HG02763 (cell line): ENCODE results near the gene CBR4.

Experiments used
- ATAC-seq: cut with Tn5 transposase; IDR thresholded peaks from one replicate; pipeline ENCODE4 v1.9.1; 2021; ENCODE audit warnings: mild to moderate bottlenecking, moderate library complexity; ENCODE audit not compliant: unreplicated experiment

Gene CBR4

DNA sequence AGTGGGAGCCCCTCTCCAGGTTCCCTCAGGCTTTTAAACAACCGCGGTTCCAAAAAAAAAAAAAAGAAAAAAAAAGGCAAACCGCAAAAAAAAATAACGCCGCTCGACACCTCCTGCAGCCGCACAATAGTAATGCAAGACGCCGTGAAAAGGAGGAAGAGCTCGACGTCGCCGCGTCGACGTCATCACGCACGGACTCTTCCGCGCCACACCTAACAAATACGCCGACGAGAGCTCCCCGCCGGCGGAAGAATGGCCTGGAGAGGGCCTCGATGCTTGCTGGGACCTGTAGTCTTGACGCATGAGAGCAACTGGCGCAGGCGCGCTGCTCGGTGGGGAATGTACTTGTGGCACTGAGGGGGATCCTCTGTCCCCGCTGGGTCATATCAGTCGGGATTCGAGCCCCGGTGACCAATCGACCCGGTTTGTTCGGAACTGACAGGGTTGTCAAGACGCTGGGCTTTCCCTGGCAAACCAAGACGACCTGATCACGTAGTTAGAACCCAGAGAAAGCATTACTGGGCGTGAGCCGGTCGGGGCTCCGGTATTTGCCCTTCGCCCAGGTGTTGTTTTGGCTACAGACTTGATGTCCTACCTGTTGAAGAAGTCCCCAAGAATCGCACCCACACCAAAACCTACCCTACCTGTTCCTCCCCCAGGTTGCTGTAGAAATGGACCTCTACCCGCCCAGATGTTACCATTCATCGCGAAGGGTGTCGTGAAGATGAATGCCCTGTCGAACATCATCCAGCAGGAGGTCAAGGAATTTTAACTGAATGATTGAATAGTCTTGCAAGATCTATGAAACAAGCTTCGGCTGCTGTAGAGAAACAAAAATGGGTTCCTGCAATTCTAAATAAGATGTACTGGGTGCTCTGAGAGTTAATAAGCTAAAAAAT lies at the start of gene CBR4:
TSS of gene CBR4 (minus strand) at position 131 of the 899 bp plus-strand sequence. CDS start 166 bp downstream, outside the sequence.
- peak; percentile 98 for ATAC-seq

DNA sequence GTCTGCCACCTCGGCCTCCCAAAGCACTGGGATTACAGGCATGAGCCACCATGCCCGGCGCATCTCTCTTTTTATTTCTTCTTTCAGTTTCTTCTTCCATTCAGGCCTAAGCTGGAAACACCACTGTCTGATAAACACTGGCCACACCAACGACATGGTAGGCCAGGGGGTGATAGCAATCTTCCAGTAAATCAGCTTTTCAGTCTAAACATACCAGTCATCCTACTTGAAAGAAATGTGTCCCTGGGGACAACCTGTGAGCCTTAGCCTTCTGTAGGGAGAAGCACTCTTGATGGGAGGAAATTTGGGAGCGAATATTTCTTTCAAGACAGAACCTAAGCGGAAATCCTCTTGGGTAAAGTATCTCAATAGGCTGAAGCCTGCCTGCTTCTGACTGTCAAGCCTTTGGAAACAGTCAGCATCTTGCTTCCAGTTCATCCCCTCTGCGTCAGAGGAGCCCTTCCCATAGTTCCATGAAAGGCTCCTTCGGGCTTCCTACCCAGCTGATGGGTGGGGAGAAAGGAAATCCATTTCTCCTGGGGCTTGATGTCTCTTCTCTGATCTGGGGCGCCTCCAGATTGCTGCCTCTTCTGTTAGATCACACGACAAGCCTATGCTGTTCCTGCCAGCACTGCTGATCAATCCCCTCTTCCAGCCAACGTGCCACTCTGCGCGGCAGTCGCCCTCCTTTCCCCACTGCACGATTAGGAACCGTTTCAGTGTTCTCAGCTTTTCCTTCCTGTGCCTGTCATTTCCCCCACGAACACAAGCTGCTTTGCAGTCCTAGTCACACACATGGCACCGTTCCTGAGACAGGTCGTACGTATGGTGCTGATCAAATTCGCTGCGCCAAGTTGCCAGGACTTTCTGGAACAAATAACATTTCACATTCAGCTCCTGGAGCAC lies 49.5 kb upstream of the CBR4 start:
- no peak for ATAC-seq

DNA sequence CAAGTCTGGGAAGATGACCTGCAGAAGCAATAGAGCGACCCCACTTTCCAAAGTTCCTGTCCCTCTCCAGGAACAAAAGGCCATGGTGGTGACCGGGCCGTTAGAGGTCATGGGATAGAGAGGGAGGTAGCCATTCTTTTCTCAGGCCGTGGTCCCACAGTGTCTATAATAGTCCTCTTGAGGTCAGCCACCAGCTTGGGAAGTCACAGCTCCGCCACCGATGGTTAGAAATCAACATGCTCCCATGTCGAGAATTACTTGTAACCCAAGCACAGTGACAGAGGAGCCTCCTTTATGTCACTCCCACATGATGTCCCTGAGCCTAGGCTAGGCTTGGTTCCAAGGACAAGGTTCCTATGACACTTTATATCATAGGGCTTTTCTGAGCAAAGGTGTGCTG lies 48.3 kb upstream of the CBR4 start:
- no peak for ATAC-seq

DNA sequence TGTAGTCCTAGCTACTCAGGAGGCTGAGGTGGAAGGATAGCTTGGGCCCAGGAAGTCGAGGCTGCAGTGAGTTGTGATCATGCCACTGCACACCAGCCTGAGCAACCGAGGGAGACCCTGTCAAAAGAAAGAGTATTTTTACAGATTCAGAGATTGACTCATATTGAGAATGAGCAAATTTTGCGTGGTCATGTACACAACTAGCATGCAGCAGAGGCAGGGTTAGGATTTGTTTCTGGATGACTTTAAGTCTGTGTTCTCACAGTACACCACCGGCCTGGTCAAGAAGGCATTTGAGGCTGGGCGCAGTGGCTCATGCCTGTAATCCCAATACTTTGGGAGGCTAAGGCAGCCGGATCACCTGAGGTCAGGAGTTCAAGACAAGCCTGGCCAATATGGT lies 44.8 kb upstream of the CBR4 start:
- ATAC-seq = no peak

DNA sequence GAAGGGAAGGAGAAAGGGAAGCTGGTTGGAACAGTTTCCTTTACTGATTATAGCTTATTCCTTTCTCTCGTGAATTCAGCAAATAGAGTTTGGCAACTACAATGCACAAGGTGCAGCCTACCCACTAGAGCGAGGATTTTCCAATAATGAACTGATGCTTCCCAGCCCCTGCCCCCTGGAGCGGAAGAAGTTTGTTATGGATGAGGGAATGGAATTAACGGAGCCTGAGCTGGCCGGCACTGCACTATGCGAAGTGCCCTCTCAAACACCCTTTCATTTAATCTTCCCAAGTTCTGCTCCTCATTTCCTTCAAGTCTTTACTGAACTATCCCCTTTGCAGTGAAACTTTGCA lies 42.5 kb upstream of the CBR4 start:
- no peak for ATAC-seq

DNA sequence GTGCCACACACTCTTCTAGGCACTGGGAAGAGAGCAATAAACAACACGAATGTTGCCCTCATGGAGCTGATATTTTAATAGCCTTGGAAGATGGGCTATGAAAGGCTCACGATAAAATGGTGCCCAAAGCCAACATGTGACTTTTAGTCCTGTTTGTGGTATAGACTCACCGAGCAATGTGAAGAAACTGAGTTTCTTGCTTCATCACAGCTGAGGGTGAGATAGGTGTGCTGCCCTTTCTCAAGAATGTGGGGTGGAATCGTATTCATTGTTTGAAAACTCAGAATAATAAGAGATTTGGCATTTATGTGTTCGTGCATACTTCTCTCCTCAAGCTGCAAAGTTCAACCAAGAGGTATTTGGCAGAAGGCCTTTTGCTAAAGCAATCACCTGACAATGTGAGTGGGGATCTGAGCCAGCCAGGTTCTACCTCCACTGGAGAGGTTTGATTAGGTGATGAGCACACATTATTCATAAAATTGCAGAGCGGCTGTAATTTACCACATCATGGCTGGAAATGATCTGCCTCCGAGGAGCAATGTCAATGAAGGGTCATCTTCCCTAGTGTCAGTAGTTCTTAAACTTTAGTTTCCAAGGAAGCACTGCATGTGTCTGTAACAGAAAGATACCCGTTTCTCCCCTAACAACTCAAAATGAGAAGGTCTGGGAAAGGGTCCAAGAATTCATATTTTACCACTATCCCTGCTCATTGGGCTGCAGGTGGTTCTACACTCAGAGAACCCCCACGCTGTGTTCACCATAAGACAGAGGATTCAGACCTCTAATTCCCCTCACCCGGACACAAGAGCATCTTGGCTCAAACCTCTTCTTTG lies 41.9 kb upstream of the CBR4 start:
- no peak for ATAC-seq

DNA sequence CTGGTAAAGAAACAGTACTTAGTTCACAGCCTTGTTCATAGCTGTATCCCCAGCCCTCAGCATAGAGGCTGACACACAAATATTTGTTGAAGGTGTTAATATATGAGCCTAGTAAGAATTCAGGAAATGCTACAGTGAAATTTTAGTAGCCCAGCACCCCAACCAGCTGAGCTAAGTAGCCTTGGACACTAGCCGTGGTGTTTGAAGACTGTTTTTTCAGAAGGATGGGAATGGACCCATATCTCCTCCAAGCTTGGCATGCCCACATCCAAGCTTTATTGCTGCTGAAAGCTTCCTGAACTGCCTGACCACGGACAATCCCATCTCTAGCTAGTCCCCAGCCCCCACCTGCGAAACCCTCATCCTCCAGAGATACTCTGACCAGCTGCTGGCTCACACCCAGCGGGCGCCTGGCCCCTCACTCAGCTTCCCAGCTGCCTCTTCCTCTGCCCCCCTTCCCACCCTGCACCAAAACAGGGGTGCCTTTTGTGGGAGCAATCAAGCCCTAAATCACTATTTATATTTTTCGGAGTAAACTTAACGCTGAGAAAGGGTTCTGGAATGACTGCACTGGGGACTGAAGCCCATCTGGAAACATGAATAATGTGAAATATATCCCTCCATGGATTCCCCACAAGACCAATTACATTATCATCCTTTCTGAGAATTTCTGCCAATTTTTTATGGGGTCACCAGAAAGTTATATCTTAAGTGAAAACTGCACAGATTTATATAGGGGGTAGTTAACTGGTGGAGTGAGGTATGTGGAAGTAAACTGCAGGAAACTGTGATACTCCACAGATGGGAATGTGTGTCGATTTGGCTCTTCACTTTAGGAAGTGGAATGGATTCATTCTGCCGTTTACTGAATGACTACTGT lies 41.1 kb upstream of the CBR4 start:
- no peak for ATAC-seq

DNA sequence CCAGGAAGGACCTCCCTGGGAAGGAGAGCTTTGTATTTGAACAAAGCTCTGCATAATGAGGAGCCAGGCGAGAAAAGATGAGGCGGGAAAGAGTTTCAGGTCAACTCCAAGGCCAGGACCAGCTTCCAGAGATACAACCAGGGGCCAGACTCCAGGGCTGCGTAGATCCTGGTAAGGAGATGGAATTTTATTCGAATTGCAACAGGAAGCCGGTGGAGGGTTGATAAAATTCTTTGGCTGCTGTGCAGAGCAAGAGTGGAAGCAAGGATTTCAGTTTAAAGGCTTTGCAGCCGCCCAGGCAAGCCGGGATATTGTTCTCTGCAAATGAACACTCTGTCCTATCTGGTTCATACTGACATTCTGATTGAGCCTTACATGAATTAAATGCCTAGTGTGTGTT lies 40.2 kb upstream of the CBR4 start:
- no peak for ATAC-seq

DNA sequence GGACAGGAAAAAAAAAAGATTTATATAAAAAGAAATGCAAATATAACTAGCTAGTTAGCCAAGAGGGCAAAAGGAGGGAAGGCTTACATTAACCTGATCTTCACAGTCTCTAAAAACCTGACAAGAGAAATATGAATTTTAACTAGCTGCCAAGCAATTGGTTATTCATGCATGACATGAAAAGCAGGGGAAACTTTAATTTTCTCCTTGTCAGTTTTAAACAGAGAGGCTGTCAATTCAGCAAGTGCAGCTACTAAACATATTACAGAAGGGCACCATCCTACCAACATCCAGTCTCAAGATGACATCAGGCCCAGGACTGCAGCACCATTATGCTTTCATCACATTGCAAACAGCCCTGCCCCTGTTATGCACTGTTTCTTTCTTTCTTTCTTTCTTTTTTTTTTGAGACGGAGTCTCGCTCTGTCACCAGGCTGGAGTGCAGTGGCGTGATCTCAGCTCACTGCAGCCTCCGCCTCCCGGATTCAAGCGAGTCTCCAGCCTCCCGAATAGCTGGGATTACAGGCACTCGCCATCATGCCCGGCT lies 38.9 kb upstream of the CBR4 start:
- ATAC-seq = no peak

DNA sequence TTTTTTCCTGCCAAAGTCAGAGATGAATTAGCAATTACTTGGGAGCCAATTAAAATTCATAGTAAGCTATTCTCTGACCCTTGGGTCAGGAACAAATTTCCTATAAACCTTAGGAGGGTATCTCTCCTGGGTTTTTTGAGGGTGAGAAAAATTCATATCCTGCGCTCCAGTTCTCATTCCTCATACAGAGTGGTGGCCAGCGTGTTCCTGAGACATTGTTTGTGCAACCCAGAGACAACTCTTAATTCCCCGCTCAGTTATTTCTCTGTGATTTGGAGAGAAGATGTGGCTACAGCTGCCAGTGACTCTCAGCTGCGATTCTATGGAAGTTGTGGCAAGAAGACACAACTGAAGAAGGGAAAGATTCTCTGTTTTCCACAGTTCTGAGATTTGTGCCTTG lies 37.9 kb upstream of the CBR4 start:
- ATAC-seq = no peak

DNA sequence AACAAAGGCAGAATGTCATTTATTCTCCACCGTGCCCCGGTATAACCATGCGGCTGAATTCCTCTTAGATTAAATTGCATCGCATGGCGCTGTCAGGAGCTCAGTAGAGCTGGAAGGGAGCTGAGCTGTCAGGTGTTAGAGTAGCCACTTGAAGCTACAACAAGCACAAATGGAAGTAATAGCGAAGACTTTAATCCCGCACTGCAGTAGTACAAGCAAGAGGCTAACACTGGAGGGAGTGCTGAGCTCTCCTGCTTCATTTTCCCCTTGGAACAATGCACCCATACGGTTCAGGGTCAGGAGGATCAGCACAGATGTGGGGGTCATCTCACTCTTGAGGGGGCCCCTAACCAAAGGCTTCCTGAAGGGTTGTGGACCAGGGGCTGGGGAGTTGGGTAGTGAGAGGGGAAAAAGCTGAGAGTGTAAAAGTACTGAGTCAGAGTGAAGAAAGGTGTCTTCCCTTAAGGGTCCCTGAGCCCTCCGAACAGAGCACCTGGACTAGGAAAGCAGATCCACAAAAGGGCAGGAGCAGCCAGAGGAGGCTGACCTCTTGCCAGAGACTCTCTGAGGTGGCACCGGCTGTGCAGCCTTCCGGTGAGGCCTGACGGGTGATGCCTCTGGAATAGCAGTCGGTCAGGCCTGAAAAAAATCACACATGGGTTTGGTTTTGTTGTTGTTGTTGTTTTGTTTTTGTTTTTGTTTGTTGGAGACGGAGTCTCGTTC lies 36.0 kb upstream of the CBR4 start:
- no peak for ATAC-seq

DNA sequence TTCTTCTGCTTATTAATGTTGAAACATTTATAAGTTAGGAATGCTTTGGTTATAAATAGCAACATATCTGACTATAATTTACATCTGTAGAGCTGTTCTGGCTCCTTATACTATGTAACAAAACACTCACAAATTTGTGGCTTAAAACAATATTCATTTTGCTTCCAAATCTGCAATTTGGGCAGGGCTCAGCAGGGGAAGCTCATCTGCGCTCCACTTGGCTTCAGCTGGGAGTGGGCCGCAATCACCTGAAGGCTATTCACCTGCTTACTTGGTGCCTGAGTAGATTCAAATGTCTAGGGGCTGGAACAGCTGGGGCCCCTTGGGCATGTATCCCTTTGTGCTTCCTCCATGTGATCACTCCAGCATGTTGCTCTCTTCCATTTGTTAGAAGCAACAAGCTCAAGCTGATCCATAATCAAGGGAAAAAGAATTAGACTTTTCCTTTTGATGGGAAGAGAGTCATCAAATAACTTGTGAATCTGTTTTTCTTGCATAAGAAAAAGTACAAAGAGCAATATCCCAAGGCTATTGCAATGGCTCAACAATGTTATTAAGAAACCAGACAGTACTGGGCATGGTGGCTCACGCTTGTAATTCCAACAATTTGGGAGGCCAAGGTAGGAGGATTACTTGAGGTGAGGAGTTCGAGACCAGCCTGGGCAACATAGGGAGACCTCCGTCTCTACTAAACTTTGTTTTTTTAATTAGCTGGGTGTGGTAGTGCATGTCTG lies 34.8 kb upstream of the CBR4 start:
- no peak for ATAC-seq

DNA sequence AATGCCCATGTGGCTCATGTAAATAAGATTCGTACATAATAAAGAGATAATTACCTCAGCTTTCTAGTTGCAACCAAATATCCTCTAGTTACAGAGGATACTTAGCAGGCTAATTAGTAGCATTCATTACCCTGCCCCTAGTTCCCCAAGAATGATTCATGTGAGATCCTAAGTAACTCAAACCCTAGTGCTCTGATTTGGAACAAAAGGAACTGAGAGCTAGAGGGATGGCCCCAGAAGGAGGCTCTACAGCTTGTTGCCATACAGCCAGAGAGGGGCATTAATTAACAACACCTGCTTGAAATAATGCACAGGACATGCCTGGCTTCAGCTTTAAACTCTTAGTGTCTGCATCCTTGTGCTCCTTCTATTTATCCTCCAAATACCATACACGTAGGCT lies 32.6 kb upstream of the CBR4 start:
- no peak for ATAC-seq

DNA sequence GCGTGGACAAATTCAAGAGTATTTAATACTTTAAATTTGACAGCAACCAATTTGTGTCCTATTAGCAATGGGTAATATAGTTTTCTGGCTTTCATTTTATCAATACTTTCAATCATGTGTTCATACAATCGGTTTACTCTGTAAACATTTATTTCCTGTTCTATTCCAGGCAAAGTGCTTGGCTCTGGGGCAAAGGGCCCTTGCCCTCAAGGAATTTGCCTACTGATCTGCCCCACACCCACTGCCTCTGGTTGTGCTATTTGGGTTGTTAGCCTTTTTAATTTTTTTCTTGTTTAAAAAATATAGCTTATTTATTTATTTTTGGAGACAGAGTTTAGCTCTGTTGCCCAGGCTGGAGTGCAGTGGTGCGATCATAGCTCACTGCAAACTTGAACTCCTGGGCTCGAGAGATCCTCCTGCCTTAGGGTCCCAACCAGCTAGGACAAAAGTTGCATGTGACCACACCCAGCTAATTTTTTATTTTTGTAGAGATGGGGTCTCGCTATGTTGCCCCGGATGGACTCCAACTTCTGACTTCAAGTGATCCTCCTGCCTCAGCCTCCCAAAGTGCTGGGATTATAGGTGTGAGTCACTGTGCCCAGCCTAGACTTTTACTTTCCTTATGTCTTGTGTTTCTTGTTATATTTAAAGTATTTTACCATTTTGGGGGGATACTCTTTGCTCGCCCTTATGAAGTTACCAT lies 30.7 kb upstream of the CBR4 start:
- ATAC-seq = no peak

DNA sequence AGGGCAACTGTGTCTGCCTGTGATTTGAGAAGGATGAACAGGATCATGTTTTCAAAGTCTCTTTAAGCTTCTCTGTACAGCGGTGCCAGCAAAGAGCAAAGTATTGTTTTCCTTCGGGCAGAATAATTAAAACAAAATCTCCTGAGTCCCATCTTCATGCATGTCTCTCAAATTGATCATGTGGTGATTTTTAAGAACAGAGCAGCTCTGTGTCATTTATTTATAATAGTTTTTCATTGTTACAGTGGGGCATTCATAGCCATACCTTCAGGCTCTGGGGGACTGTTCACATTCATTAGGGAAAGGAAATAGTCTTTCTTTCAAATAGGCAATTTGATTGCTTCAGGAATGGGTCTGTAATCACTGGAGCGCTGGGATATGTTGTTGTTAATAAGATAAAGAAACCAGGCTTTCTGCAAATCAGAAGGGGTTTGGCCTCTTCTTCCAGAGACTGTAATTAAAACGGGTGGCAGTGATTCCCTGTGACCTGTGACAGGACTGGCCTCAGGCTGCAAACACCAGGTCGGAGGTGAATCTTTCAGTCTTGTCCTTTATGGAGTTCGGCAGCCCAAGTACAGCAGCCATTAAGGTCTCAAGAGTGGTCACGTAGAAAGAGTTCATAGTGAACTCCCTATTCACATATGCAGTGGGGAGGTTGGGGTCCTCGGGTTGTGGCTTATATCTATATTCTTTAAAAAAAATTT lies 29.3 kb upstream of the CBR4 start:
- no peak for ATAC-seq

DNA sequence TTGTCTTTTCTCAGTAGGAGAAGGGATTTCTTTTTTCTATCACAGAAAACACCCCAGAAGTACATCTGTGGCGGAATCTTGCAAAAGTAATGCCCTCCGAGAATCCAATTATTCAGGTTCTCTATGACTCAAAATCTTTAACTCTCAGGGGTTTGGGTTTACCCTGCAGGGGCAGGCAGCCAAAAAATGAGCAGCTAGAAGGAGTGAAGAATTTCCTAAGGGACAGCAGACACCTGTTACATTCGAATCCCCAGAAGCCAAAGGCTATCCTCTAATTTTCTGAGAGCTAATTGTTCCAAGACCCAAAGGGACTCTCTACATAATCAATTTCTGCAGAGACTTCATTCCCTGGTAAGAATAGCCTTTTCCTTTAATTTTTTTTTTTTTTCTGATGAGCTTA lies 27.5 kb upstream of the CBR4 start:
- no peak for ATAC-seq
